Measurements from ENCODE around the gene CACNA1A.

Gene CACNA1A

GRCh38 chr19:13313875-13314274, 192.4 kb downstream of the CACNA1A start:
- DNase-seq (ENCODE audit: low spot score): no peak

- no peak for DNase-seq (ENCODE audit: low spot score)
Measured at GRCh38 chr19:13309864-13310263, 196.4 kb downstream of the CACNA1A start.

GRCh38 chr19:13303381-13304129, 202.7 kb downstream of the CACNA1A start:
- no peak for DNase-seq (ENCODE audit: low spot score)

- no peak for DNase-seq (ENCODE audit: low spot score)
Measured at GRCh38 chr19:13302526-13303270, 203.6 kb downstream of the CACNA1A start.

- no peak for DNase-seq (ENCODE audit: low spot score)
Measured at GRCh38 chr19:13301627-13302334, 204.5 kb downstream of the CACNA1A start.

GRCh38 chr19:13300421-13301030, 205.8 kb downstream of the CACNA1A start:
- no peak for DNase-seq (ENCODE audit: low spot score)

GRCh38 chr19:13299838-13300237, 206.4 kb downstream of the CACNA1A start:
- DNase-seq (ENCODE audit: low spot score): no peak

- no peak for DNase-seq (ENCODE audit: low spot score)
Measured at GRCh38 chr19:13298565-13299481, 207.5 kb downstream of the CACNA1A start.

- no peak for DNase-seq (ENCODE audit: low spot score)
Measured at GRCh38 chr19:13297023-13297422, 209.3 kb downstream of the CACNA1A start.

GRCh38 chr19:13294812-13295567, 211.3 kb downstream of the CACNA1A start:
- DNase-seq (ENCODE audit: low spot score): no peak

GRCh38 chr19:13291913-13292312, 214.4 kb downstream of the CACNA1A start:
- no peak for DNase-seq (ENCODE audit: low spot score)

GRCh38 chr19:13290741-13291140, 215.5 kb downstream of the CACNA1A start:
- no peak for DNase-seq (ENCODE audit: low spot score)

- DNase-seq (ENCODE audit: low spot score): no peak
Measured at GRCh38 chr19:13289295-13289694, 217.0 kb downstream of the CACNA1A start.

GRCh38 chr19:13286195-13286985, 219.9 kb downstream of the CACNA1A start:
- DNase-seq (ENCODE audit: low spot score): no peak

- DNase-seq (ENCODE audit: low spot score): no peak
Measured at GRCh38 chr19:13284929-13285928, 221.1 kb downstream of the CACNA1A start.

- DNase-seq (ENCODE audit: low spot score): no peak
Measured at GRCh38 chr19:13283871-13284270, 222.4 kb downstream of the CACNA1A start.

GRCh38 chr19:13282486-13283065, 223.7 kb downstream of the CACNA1A start:
- no peak for DNase-seq (ENCODE audit: low spot score)

Measured in ecto neural progenitor cell (in vitro differentiated cells).